Upper lobe of right lung (tissue), 1 donor: ENCODE results near the gene KANTR. TPM values are rescaled to one million over a fixed set of nuclear protein-coding genes. Genes with fewer than 3 reads are reported as not detected.

Experiments
- ATAC-seq: fragments of 200-7000 bp; cut with Tn5 transposase; one replicate; pipeline ENCODE4 v1.9.1; 2020; ENCODE audit warnings: mild to moderate bottlenecking, moderate library complexity
- DNase-seq: peaks from one replicate; pipeline ENCODE4 v3.0.0-alpha.2; 2020
- H3K27ac ChIP-seq: fragments of 200-600 bp; one replicate; pipeline ENCODE4 v1.8.0; 2022
- H3K27me3 ChIP-seq: fragments of 200-600 bp; one replicate; pipeline ENCODE4 v1.8.0; 2022; ENCODE audit warnings: mild to moderate bottlenecking
- H3K36me3 ChIP-seq: fragments of 200-600 bp; one replicate; pipeline ENCODE4 v1.8.0; 2022
- H3K4me1 ChIP-seq: fragments of 200-600 bp; one replicate; pipeline ENCODE4 v1.8.0; 2022
- H3K4me3 ChIP-seq: fragments of 200-600 bp; one replicate; pipeline ENCODE4 v1.8.0; 2022; ENCODE audit warnings: mild to moderate bottlenecking
- H3K9me3 ChIP-seq: fragments of 200-600 bp; one replicate; pipeline ENCODE4 v1.8.0; 2022
- CTCF ChIP-seq: fragments of 200-600 bp; IDR thresholded peaks from one replicate; pipeline ENCODE4 v1.8.0; 2022; ENCODE audit warnings: antibody characterized with exemption
- intact Hi-C: fragments of 100-400 bp; cut with DNase I; formaldehyde crosslinking; loops from one replicate; pipeline ENCODE4 v1.11.0; 2022
- total RNA-seq: library from RNA; stranded (reverse); fragmentation: NEBNext Ultra II Directional; extraction: Animal tissue kit (Norgen Biotek cat#: 25700); gene quantifications from one replicate; pipeline ENCODE4 v1.2.1, GENCODE V29; 2021
- donor health status: DM: no; HTN: yes; CAD: no; lungs with severe emphysema.

The KANTR gene
- total RNA-seq, 1 donor from 2014 or later, result 12.6 TPM

GRCh38 chrX:53153581-53153980 lies 59.6 kb downstream of the KANTR start:
- DNase-seq (no peak), ATAC-seq (no peak)
- Histone ChIP-seq H3K4me3 (no peak overlapping the region), H3K27ac (no peak overlapping the region), H3K4me1 (no peaks in the 10 kb centered on the region), H3K36me3 (no peaks in the 10 kb centered on the region), H3K9me3 (no peaks in the 10 kb centered on the region), H3K27me3 (no peaks in the 10 kb centered on the region)
- intact Hi-C loops, result no loop called here
- no peak for TF ChIP-seq CTCF

- H3K36me3 ChIP-seq, result no peaks in the 10 kb centered on the region
- no peaks in the 10 kb centered on the region for H3K9me3 ChIP-seq
- no peak overlapping the region for H3K27ac ChIP-seq
- DNase-seq, result no peak
- no peak for TF ChIP-seq CTCF
- no peaks in the 10 kb centered on the region for H3K4me1 ChIP-seq
- intact Hi-C loops, result no loop called here
- no peak overlapping the region for H3K4me3 ChIP-seq
- no peaks in the 10 kb centered on the region for H3K27me3 ChIP-seq
- ATAC-seq, result no peak
These were observed 61.7 kb downstream of the KANTR start for GRCh38 chrX:53155512-53156206.

- Histone ChIP-seq H3K4me1 (no peaks in the 10 kb centered on the region), H3K9me3 (no peaks in the 10 kb centered on the region), H3K27me3 (no peaks in the 10 kb centered on the region), H3K27ac (no peak overlapping the region), H3K4me3 (no peak overlapping the region), H3K36me3 (no peaks in the 10 kb centered on the region)
- intact Hi-C loops, result no loop called here
- no peak for TF ChIP-seq CTCF
- no peak for DNase-seq
- no peak for ATAC-seq
These were observed 62.3 kb downstream of the KANTR start for GRCh38 chrX:53156207-53156596.

- Histone ChIP-seq H3K4me1 (no peaks in the 10 kb centered on the region), H3K9me3 (no peaks in the 10 kb centered on the region), H3K36me3 (no peaks in the 10 kb centered on the region), H3K27ac (no peak overlapping the region), H3K4me3 (no peak overlapping the region), H3K27me3 (no peaks in the 10 kb centered on the region)
- DNase-seq, result no peak
- TF ChIP-seq CTCF, result no peak
- no peak for ATAC-seq
- intact Hi-C loops, result no loop called here
These were observed 65.2 kb downstream of the KANTR start for GRCh38 chrX:53159184-53159583.

- no peak overlapping the region for H3K4me3 ChIP-seq
- H3K27me3 ChIP-seq, result no peaks in the 10 kb centered on the region
- no peaks in the 10 kb centered on the region for H3K4me1 ChIP-seq
- no peak overlapping the region for H3K27ac ChIP-seq
- no peaks in the 10 kb centered on the region for H3K36me3 ChIP-seq
- no peak for TF ChIP-seq CTCF
- H3K9me3 ChIP-seq, result no peaks in the 10 kb centered on the region
- DNase-seq, result no peak
- no peak for ATAC-seq
- intact Hi-C loops, result no loop called here
These were observed 66.5 kb downstream of the KANTR start for GRCh38 chrX:53160297-53160983.
